IMR-90 (cell line): ENCODE measurements around the gene ARMC10. TPM values are rescaled to one million over a fixed set of nuclear protein-coding genes. Genes with fewer than 3 reads are reported as not detected.

Experiments used
- ATAC-seq: fragments of 200-7000 bp; cut with Tn5 transposase; 2 replicates; pipeline ENCODE4 v1.9.1; 2020; ENCODE audit warnings: low read depth, mild to moderate bottlenecking, moderate library complexity
- BruUV-seq: library from RNA; stranded (reverse); fragments of 400-500 nt; replicated peaks from 2 replicates; lab custom pipeline; 2021; lab: Mats Ljungman, UMichigan
- CTCF ChIA-PET: fragments of 300-600 bp; formaldehyde crosslinking; extraction: SDS; loops from one replicate; lab custom pipeline; 2021; ENCODE audit warnings: antibody characterized with exemption; lab: Yijun Ruan, JAX
- POLR2A ChIA-PET: fragments of 300-600 bp; sonication (Branson Sonifier 250); formaldehyde crosslinking; loops from one replicate; lab custom pipeline; 2022; ENCODE audit warnings: antibody characterized with exemption; ENCODE audit not compliant: unreplicated experiment; lab: Charles Lee
- DNase-seq: peaks from one replicate; pipeline ENCODE4 v3.0.0; 2013
- H2AFZ ChIP-seq: replicated peaks from 2 replicates; pipeline ENCODE3; 2013; ENCODE audit warnings: low read length, mild to moderate bottlenecking; ENCODE audit not compliant: poor library complexity
- H2AK5ac ChIP-seq: 2 replicates; pipeline ENCODE4 v1.6.1; 2013; ENCODE audit warnings: low read depth, low read length, inconsistent platforms
- H2AK9ac ChIP-seq: replicated peaks from 2 replicates; pipeline ENCODE3; 2013; ENCODE audit warnings: mild to moderate bottlenecking, low read depth, low read length, moderate library complexity; ENCODE audit not compliant: poor library complexity
- H2BK120ac ChIP-seq: 2 replicates; pipeline ENCODE4 v1.6.1; 2013; ENCODE audit warnings: low read depth, low read length, inconsistent platforms
- H2BK15ac ChIP-seq: 3 replicates; pipeline ENCODE4 v1.6.1; 2013; ENCODE audit warnings: low read depth, low read length, inconsistent platforms
- H2BK20ac ChIP-seq: 2 replicates; pipeline ENCODE4 v1.6.1; 2013; ENCODE audit warnings: low read depth, mild to moderate bottlenecking, inconsistent platforms, low read length, moderate library complexity
- H2BK5ac ChIP-seq: 2 replicates; pipeline ENCODE4 v1.6.1; 2013; ENCODE audit warnings: mild to moderate bottlenecking, low read depth, low read length, inconsistent platforms; ENCODE audit not compliant: poor library complexity, severe bottlenecking
- H3K14ac ChIP-seq: replicated peaks from 2 replicates; pipeline ENCODE4 v1.6.1; 2013; ENCODE audit warnings: low read depth, low read length, inconsistent platforms
- H3K18ac ChIP-seq: 2 replicates; pipeline ENCODE4 v1.6.1; 2013; ENCODE audit warnings: low read depth, low read length, control low read depth
- H3K23ac ChIP-seq: 2 replicates; pipeline ENCODE4 v1.6.1; 2013; ENCODE audit warnings: low read depth, low read length, inconsistent platforms
- H3K27ac ChIP-seq: 2 replicates; pipeline ENCODE4 v1.5.1; 2013; ENCODE audit warnings: mild to moderate bottlenecking, control low read depth, low read length; ENCODE audit not compliant: insufficient read depth
- H3K27me3 ChIP-seq: 2 replicates; pipeline ENCODE4 v1.6.1; 2013; ENCODE audit warnings: low read length; ENCODE audit not compliant: control insufficient read depth, insufficient read depth
- H3K36me3 ChIP-seq: 2 replicates; pipeline ENCODE4 v1.6.1; 2013; ENCODE audit warnings: low read length, mixed read lengths; ENCODE audit not compliant: control insufficient read depth, insufficient read depth
- H3K4ac ChIP-seq: 2 replicates; pipeline ENCODE4 v1.6.1; 2013; ENCODE audit warnings: low read depth, low read length, inconsistent platforms
- H3K4me1 ChIP-seq: 2 replicates; pipeline ENCODE4 v1.6.1; 2013; ENCODE audit warnings: low read length, mixed read lengths; ENCODE audit not compliant: control insufficient read depth, insufficient read depth
- H3K4me2 ChIP-seq: 2 replicates; pipeline ENCODE4 v1.6.1; 2013; ENCODE audit warnings: low read depth, mild to moderate bottlenecking, control low read depth, low read length, moderate library complexity
- H3K4me3 ChIP-seq: 2 replicates; pipeline ENCODE4 v1.5.1; 2013; ENCODE audit warnings: low read depth, mild to moderate bottlenecking, control low read depth, low read length, moderate library complexity; ENCODE audit not compliant: insufficient read depth
- H3K56ac ChIP-seq: 2 replicates; pipeline ENCODE4 v1.6.1; 2013; ENCODE audit warnings: low read length, inconsistent platforms; ENCODE audit not compliant: insufficient read depth; ENCODE audit errors: extremely low read depth
- H3K79me1 ChIP-seq, 2 experiments: 2 replicates each; pipeline ENCODE4 v1.6.1; 2013; ENCODE audit warnings: low read length in 2 of 2, inconsistent platforms in 1 of 2, low read depth in 1 of 2
- H3K9ac ChIP-seq: 2 replicates; pipeline ENCODE4 v1.6.1; 2013; ENCODE audit warnings: low read depth, low read length, control low read depth
- H3K9me1 ChIP-seq: 2 replicates; pipeline ENCODE4 v1.6.1; 2013; ENCODE audit warnings: low read length, inconsistent platforms; ENCODE audit not compliant: insufficient read depth
- H3K9me3 ChIP-seq: 2 replicates; pipeline ENCODE4 v1.6.1; 2013; ENCODE audit warnings: low read length; ENCODE audit not compliant: control insufficient read depth, insufficient read depth
- H4K20me1 ChIP-seq: 2 replicates; pipeline ENCODE4 v1.6.1; 2013; ENCODE audit warnings: low read length, inconsistent platforms; ENCODE audit not compliant: insufficient read depth
- H4K5ac ChIP-seq: 2 replicates; pipeline ENCODE4 v1.6.1; 2013; ENCODE audit warnings: mild to moderate bottlenecking, low read depth, low read length, control low read depth
- H4K8ac ChIP-seq, 2 experiments: 2 replicates each; pipeline ENCODE4 v1.6.1; 2013; ENCODE audit warnings: low read depth in 2 of 2, low read length in 2 of 2, control low read depth in 1 of 2, inconsistent platforms in 1 of 2
- H4K91ac ChIP-seq: 2 replicates; pipeline ENCODE4 v1.6.1; 2013; ENCODE audit warnings: low read depth, low read length, inconsistent platforms; ENCODE audit not compliant: insufficient read depth
- FOS ChIP-seq: fragments of 150-350 bp; IDR thresholded peaks from 2 replicates; pipeline ENCODE4 v1.6.1; 2016; ENCODE audit warnings: low read depth, low read length
- MAFK ChIP-seq: IDR thresholded peaks from 2 replicates; pipeline ENCODE4 v1.6.1; 2012; ENCODE audit warnings: low read depth, low read length, improper control_type of control experiment
- MXI1 ChIP-seq: IDR thresholded peaks from 2 replicates; pipeline ENCODE4 v1.6.1; 2012; ENCODE audit warnings: low read depth, mild to moderate bottlenecking, low read length, moderate library complexity, borderline replicate concordance
- NFE2L2 ChIP-seq: fragments of 150-350 bp; IDR thresholded peaks from 2 replicates; pipeline ENCODE4 v1.6.1; 2016; ENCODE audit warnings: low read depth, mild to moderate bottlenecking, low read length
- WGBS, 2 experiments: methylation state at CpG; one replicate each; pipeline versions ENCODE4 v1.1.5 to v1.1.7; 2013; ENCODE audit warnings: missing lambda C conversion rate in 2 of 2; ENCODE audit not compliant: insufficient read length in 1 of 2; ENCODE audit errors: extremely low coverage in 2 of 2; 5-methylcytosine and 5-hydroxymethylcytosine counted together
- dilution Hi-C: fragments of 300-500 bp; cut with HindIII; formaldehyde crosslinking; loops from one replicate; pipeline ENCODE4 v1.14.3; 2018; ENCODE audit warnings: low sequenced_read_pairs; ENCODE audit not compliant: unreplicated experiment
- in situ Hi-C: fragments of 300-500 bp; cut with MboI; formaldehyde crosslinking; loops from 3 replicates; pipeline ENCODE4 v1.14.3; 2019; ENCODE audit warnings: low sequenced_read_pairs, inconsistent platforms, mixed read lengths
- intact Hi-C: fragments of 100-400 bp; cut with micrococcal nuclease; formaldehyde crosslinking; loops from 2 replicates; pipeline ENCODE4 v1.10.0; 2022
- polyA plus RNA-seq, 3 experiments: library from polyadenylated mRNA; depleted of rRNA; stranded (reverse); fragments of >200 nt; gene quantifications; 2 replicates each; pipeline ENCODE4 v1.2.3, GENCODE V29; 2012; ENCODE audit warnings: low replicate concordance in 1 of 3
- total RNA-seq: library from RNA; depleted of rRNA; stranded (reverse); fragments of >200 nt; gene quantifications from 2 replicates; pipeline ENCODE4 v1.2.3, GENCODE V29; 2012

Gene ARMC10
- total and polyA plus RNA-seq, 2 of the 4 experiments (the other 2 are of a cell fraction): 17.4 to 21.0 TPM

GRCh38 chr7:103063895-103064294 is 11.0 kb upstream of the ARMC10 start:
- DNase-seq (no peak), ATAC-seq (no peak)
- intact Hi-C loops (loop anchor here (2.0 kb wide), 1 partner anchor 303 kb away; no protein-coding TSS in a partner anchor), in situ Hi-C loops (loop anchor here (10.0 kb wide), 1 partner anchor 319 kb away; the partner anchor contains the start of gene FAM185A), dilution Hi-C loops (no loop called here)
- Histone ChIP-seq H3K9ac (no peak overlapping the region), H3K36me3 (no peaks in the 10 kb centered on the region), H2BK15ac (0 out of 3 replicates have a peak overlapping the region, but pooled peaks have one; percentile 26), H3K27me3 (no peaks in the 10 kb centered on the region), H3K27ac (no peak overlapping the region), H4K20me1 (no peaks in the 10 kb centered on the region), H3K79me1 (0 out of 4 replicates have a peak, but pooled peaks cover 0 to 3% of the 10 kb centered on the region in 2 experiments), H4K5ac (no peak overlapping the region), H3K9me3 (no peaks in the 10 kb centered on the region), H3K9me1 (peaks cover 10% of the 10 kb centered on the region; the same call in 1 of the 2 replicates), H3K56ac (no peak overlapping the region), H3K4me3 (no peak overlapping the region), H2BK20ac (no peak overlapping the region), H2BK5ac (no peak overlapping the region), H3K23ac (no peak overlapping the region), H2AK5ac (peak overlapping the region; percentile 24; the same call in 1 of the 2 replicates), H4K8ac (no peak overlapping the region), H2AFZ (no peak overlapping the region), H3K18ac (no peak overlapping the region), H3K4me1 (no peaks in the 10 kb centered on the region), H2AK9ac (no peak overlapping the region), H3K4me2 (no peak overlapping the region), H3K4ac (no peak overlapping the region), H2BK120ac (no peak overlapping the region), H3K14ac (no peak overlapping the region), H4K91ac (no peak overlapping the region)
- ChIA-PET POLR2A (no interaction called here), CTCF (no interaction called here)
- TF ChIP-seq MAFK (no peak), MXI1 (no peak), NFE2L2 (no peak), FOS (no peak)
- no CpG with 5 or more reads among the region's 3 CpGs for WGBS, 2 experiments
- no TSS peak for BruUV-seq
